Globus pallidus (tissue), 1 donor: ENCODE data around the gene ABCC1.
"Not testable (repeated sequence)": the region's sequence is repeated elsewhere in the genome, so short reads cannot be mapped to it uniquely, and the experiment has no call there.

Experiments used
- DNase-seq: peaks from one replicate; pipeline ENCODE4 v3.0.0-alpha.2; 2015; ENCODE audit warnings: low spot score

The ABCC1 gene

GRCh38 chr16:16189842-16190241 is 240.4 kb downstream of the ABCC1 start:
- no peak for DNase-seq

- DNase-seq = no peak
Observed at GRCh38 chr16:16190546-16190945, 241.1 kb downstream of the ABCC1 start.

- not testable (repeated sequence) for DNase-seq
Observed at GRCh38 chr16:16190966-16191365, 241.6 kb downstream of the ABCC1 start.

- DNase-seq = no peak
Observed at GRCh38 chr16:16191493-16192167, 242.2 kb downstream of the ABCC1 start.
